NB4 (cell line): ENCODE data around the gene CHRM4.

Experiments
- DNase-seq: peaks from one replicate; pipeline ENCODE4 v3.0.0; 2010; ENCODE audit warnings: low read depth
- H3K4me3 ChIP-seq: one replicate; pipeline ENCODE4 v1.5.1; 2011; ENCODE audit warnings: mild to moderate bottlenecking, low read depth, low read length, moderate library complexity
- CTCF ChIP-seq: IDR thresholded peaks from one replicate; pipeline ENCODE4 v1.5.1; 2012; ENCODE audit warnings: low read depth, low read length
- MAX ChIP-seq: IDR thresholded peaks from 2 replicates; pipeline ENCODE4 v1.6.1; 2011; ENCODE audit warnings: low read depth, low read length
- MYC ChIP-seq: IDR thresholded peaks from 2 replicates; pipeline ENCODE4 v1.6.1; 2011; ENCODE audit warnings: low read depth, low read length
- POLR2A ChIP-seq: IDR thresholded peaks from 2 replicates; pipeline ENCODE4 v1.6.1; 2011; ENCODE audit warnings: mild to moderate bottlenecking; ENCODE audit not compliant: insufficient read length; ENCODE audit errors: extremely low read depth

CHRM4 gene

GRCh38 chr11:46410021-46410420, 18.4 kb upstream of the CHRM4 start:
- no peak for TF ChIP-seq POLR2A
- peak; percentile 20 for TF ChIP-seq CTCF
- no peak for DNase-seq

GRCh38 chr11:46408407-46408986, 16.9 kb upstream of the CHRM4 start:
- DNase-seq: no peak
- H3K4me3 ChIP-seq: no peak overlapping the region
- TF ChIP-seq CTCF: no peak
- TF ChIP-seq MYC: no peak
- no peak for TF ChIP-seq MAX
- no peak for TF ChIP-seq POLR2A

More at GRCh38 chr11:46410021-46410420, 18.4 kb upstream of the CHRM4 start:
- no peak overlapping the region for H3K4me3 ChIP-seq

- TF ChIP-seq MAX (no peak), POLR2A (no peak), CTCF (no peak), MYC (no peak)
- DNase-seq: no peak
- no peak overlapping the region for H3K4me3 ChIP-seq
Observed at GRCh38 chr11:46407635-46408034, 16.1 kb upstream of the CHRM4 start.

GRCh38 chr11:46404476-46405017, 13.0 kb upstream of the CHRM4 start:
- TF ChIP-seq POLR2A: no peak
- H3K4me3 ChIP-seq: no peak overlapping the region
- DNase-seq: no peak

- TF ChIP-seq POLR2A: no peak
- TF ChIP-seq MAX: no peak
- TF ChIP-seq MYC: no peak
- no peak for TF ChIP-seq CTCF
- no peak for DNase-seq
- H3K4me3 ChIP-seq: no peak overlapping the region
Observed at GRCh38 chr11:46402957-46403902, 11.7 kb upstream of the CHRM4 start.

GRCh38 chr11:46397526-46397925, 6.0 kb upstream of the CHRM4 start:
- DNase-seq: no peak
- no peak overlapping the region for H3K4me3 ChIP-seq
- TF ChIP-seq MAX: no peak
- TF ChIP-seq CTCF: no peak
- TF ChIP-seq POLR2A: no peak
- no peak for TF ChIP-seq MYC
